Jurkat, Clone E6-1 (cell line): ENCODE results near the gene ZNF76. TPM values are rescaled to one million over a fixed set of nuclear protein-coding genes. Genes with fewer than 3 reads are reported as not detected.

Experiments used
- DNase-seq: peaks from one replicate; pipeline ENCODE4 v3.0.0-alpha.2; 2011; ENCODE audit warnings: low read depth, low spot score
- H3K4me3 ChIP-seq: 2 replicates; pipeline ENCODE4 v1.5.1; 2011; ENCODE audit warnings: mild to moderate bottlenecking, low read length, control low read depth, moderate library complexity
- polyA plus RNA-seq: library from polyadenylated mRNA; unstranded; fragments of >200 nt; gene quantifications from one replicate; pipeline ENCODE4 v1.2.1, GENCODE V29; 2012; ENCODE audit warnings: missing spikeins; ENCODE audit not compliant: insufficient read length, insufficient read depth

ZNF76 gene
- polyA plus RNA-seq, result 53.9 TPM

- H3K4me3 ChIP-seq, result peak within 1 kb of the TSS; percentile 95
- peak; percentile 89 for DNase-seq
Measured at GRCh38 chr6:35259194-35259947, at the start of gene ZNF76. Gene ZNF76 (plus strand): TSS chr6:35259735. CDS start chr6:35281152, 21,417 bp downstream.

GRCh38 chr6:35213298-35213791 lies 46.2 kb upstream of the ZNF76 start:
- DNase-seq, result no peak
- no peak overlapping the region for H3K4me3 ChIP-seq

GRCh38 chr6:35213824-35214756 lies 45.4 kb upstream of the ZNF76 start, which contains the start of gene SCUBE3:
Gene SCUBE3 (plus strand): TSS chr6:35213956. CDS start chr6:35214419, 463 bp downstream.
- no peak for DNase-seq
- no peak within 1 kb of the TSS for H3K4me3 ChIP-seq

GRCh38 chr6:35214869-35215664 lies 44.5 kb upstream of the ZNF76 start:
- no peak for DNase-seq
- no peak overlapping the region for H3K4me3 ChIP-seq

- no peak for DNase-seq
- no peak overlapping the region for H3K4me3 ChIP-seq
Measured at GRCh38 chr6:35215665-35216411, 43.7 kb upstream of the ZNF76 start.

GRCh38 chr6:35216412-35216732 lies 43.2 kb upstream of the ZNF76 start:
- no peak overlapping the region for H3K4me3 ChIP-seq
- no peak for DNase-seq

GRCh38 chr6:35216851-35217811 lies 42.4 kb upstream of the ZNF76 start:
- H3K4me3 ChIP-seq, result no peak overlapping the region
- DNase-seq, result no peak

- H3K4me3 ChIP-seq, result no peak overlapping the region
- DNase-seq, result no peak
Measured at GRCh38 chr6:35218021-35218420, 41.5 kb upstream of the ZNF76 start.

- H3K4me3 ChIP-seq, result no peak overlapping the region
- DNase-seq, result no peak
Measured at GRCh38 chr6:35218456-35218855, 41.1 kb upstream of the ZNF76 start.

GRCh38 chr6:35219683-35220326 lies 39.7 kb upstream of the ZNF76 start:
- no peak overlapping the region for H3K4me3 ChIP-seq

GRCh38 chr6:35220711-35221110 lies 38.8 kb upstream of the ZNF76 start:
- DNase-seq, result no peak
- H3K4me3 ChIP-seq, result no peak overlapping the region

More at GRCh38 chr6:35219683-35220326, 39.7 kb upstream of the ZNF76 start:
- DNase-seq, result no peak

- no peak overlapping the region for H3K4me3 ChIP-seq
- DNase-seq, result no peak
Measured at GRCh38 chr6:35223396-35223795, 36.1 kb upstream of the ZNF76 start.

GRCh38 chr6:35224720-35225119 lies 34.8 kb upstream of the ZNF76 start:
- H3K4me3 ChIP-seq, result no peak overlapping the region
- DNase-seq, result no peak

- no peak overlapping the region for H3K4me3 ChIP-seq
- no peak for DNase-seq
Measured at GRCh38 chr6:35228481-35228880, 31.1 kb upstream of the ZNF76 start.

GRCh38 chr6:35229304-35229703 lies 30.2 kb upstream of the ZNF76 start:
- no peak for DNase-seq
- no peak overlapping the region for H3K4me3 ChIP-seq

GRCh38 chr6:35230498-35230897 lies 29.0 kb upstream of the ZNF76 start:
- no peak for DNase-seq
- H3K4me3 ChIP-seq, result no peak overlapping the region

- H3K4me3 ChIP-seq, result no peak overlapping the region
- no peak for DNase-seq
Measured at GRCh38 chr6:35230950-35231349, 28.6 kb upstream of the ZNF76 start.
